ENCODE data around the gene LINGO1.

LINGO1 gene

GRCh38 chr15:77568014-77568972, 64.4 kb downstream of the LINGO1 start:
- no peak for ATAC-seq (replicated peaks)
- H3K4me3 Mint-ChIP-seq: no peak overlapping the region
- H3K9me3 Mint-ChIP-seq: no peaks in the 10 kb centered on the region
- no peaks in the 10 kb centered on the region for H3K36me3 Mint-ChIP-seq (ENCODE audit: insufficient read depth)
- peaks cover 22 to 55% of the 10 kb centered on the region in 2 donors for H3K27me3 Mint-ChIP-seq
- H3K27ac Mint-ChIP-seq: no peak overlapping the region
- peaks cover 0 to 3% of the 10 kb centered on the region in 2 donors for H3K4me1 Mint-ChIP-seq (ENCODE audit: low read depth in 2 of 2)
- no peak for DNase-seq

- Mint-ChIP-seq H3K9me3 (no peaks in the 10 kb centered on the region), H3K4me3 (no peak overlapping the region), H3K36me3 (ENCODE audit: insufficient read depth) (no peaks in the 10 kb centered on the region), H3K4me1 (ENCODE audit: low read depth in 2 of 2) (peaks cover 0 to 3% of the 10 kb centered on the region in 2 donors), H3K27ac (no peak overlapping the region), H3K27me3 (peaks cover 15 to 45% of the 10 kb centered on the region in 2 donors)
- DNase-seq (no peak), ATAC-seq (replicated peaks) (no peak)
Measured at GRCh38 chr15:77567202-77567601, 65.5 kb downstream of the LINGO1 start.

- H3K27me3 Mint-ChIP-seq: peaks cover 21 to 45% of the 10 kb centered on the region in 2 donors
- ATAC-seq (replicated peaks) (no peak), DNase-seq (no peak)
- peak overlapping the region in 1 of 2 donors; percentile 30 for H3K27ac Mint-ChIP-seq
- no peak overlapping the region for H3K4me3 Mint-ChIP-seq
- H3K4me1 Mint-ChIP-seq (ENCODE audit: low read depth in 2 of 2): peaks cover 0 to 3% of the 10 kb centered on the region in 2 donors
- H3K9me3 Mint-ChIP-seq: no peaks in the 10 kb centered on the region
- H3K36me3 Mint-ChIP-seq (ENCODE audit: insufficient read depth): peaks cover 4% of the 10 kb centered on the region
Measured at GRCh38 chr15:77566092-77566491, 66.6 kb downstream of the LINGO1 start.

GRCh38 chr15:77565378-77565915, 67.3 kb downstream of the LINGO1 start:
- peaks cover 6% of the 10 kb centered on the region for H3K36me3 Mint-ChIP-seq (ENCODE audit: insufficient read depth)
- DNase-seq (no peak), ATAC-seq (replicated peaks) (no peak)
- H3K27me3 Mint-ChIP-seq: peaks cover 28 to 49% of the 10 kb centered on the region in 2 donors
- no peak overlapping the region for H3K27ac Mint-ChIP-seq
- H3K4me3 Mint-ChIP-seq: no peak overlapping the region
- H3K4me1 Mint-ChIP-seq (ENCODE audit: low read depth in 2 of 2): peaks cover 0 to 3% of the 10 kb centered on the region in 2 donors
- H3K9me3 Mint-ChIP-seq: no peaks in the 10 kb centered on the region

- no peak for ATAC-seq (replicated peaks)
- H3K27me3 Mint-ChIP-seq: peaks cover 30 to 49% of the 10 kb centered on the region in 2 donors
- no peak for DNase-seq
- no peaks in the 10 kb centered on the region for H3K9me3 Mint-ChIP-seq
- peaks cover 6% of the 10 kb centered on the region for H3K36me3 Mint-ChIP-seq (ENCODE audit: insufficient read depth)
- H3K4me1 Mint-ChIP-seq (ENCODE audit: low read depth in 2 of 2): peaks cover 0 to 3% of the 10 kb centered on the region in 2 donors
- no peak overlapping the region for H3K27ac Mint-ChIP-seq
- no peak overlapping the region for H3K4me3 Mint-ChIP-seq
Measured at GRCh38 chr15:77564938-77565337, 67.8 kb downstream of the LINGO1 start.

GRCh38 chr15:77564341-77564740, 68.4 kb downstream of the LINGO1 start:
- no peak for ATAC-seq (replicated peaks)
- no peak overlapping the region for H3K4me3 Mint-ChIP-seq
- H3K9me3 Mint-ChIP-seq: no peaks in the 10 kb centered on the region
- H3K4me1 Mint-ChIP-seq (ENCODE audit: low read depth in 2 of 2): no peaks in the 10 kb centered on the region
- H3K27ac Mint-ChIP-seq: no peak overlapping the region
- H3K36me3 Mint-ChIP-seq (ENCODE audit: insufficient read depth): peaks cover 6% of the 10 kb centered on the region
- peaks cover 29 to 49% of the 10 kb centered on the region in 2 donors for H3K27me3 Mint-ChIP-seq
- DNase-seq: no peak

- Mint-ChIP-seq H3K27ac (no peak overlapping the region), H3K27me3 (peaks cover 29 to 53% of the 10 kb centered on the region in 2 donors), H3K4me1 (ENCODE audit: low read depth in 2 of 2) (no peaks in the 10 kb centered on the region), H3K36me3 (ENCODE audit: insufficient read depth) (peaks cover 6% of the 10 kb centered on the region), H3K9me3 (no peaks in the 10 kb centered on the region), H3K4me3 (no peak overlapping the region)
- ATAC-seq (replicated peaks) (no peak), DNase-seq (no peak)
Measured at GRCh38 chr15:77563623-77564156, 69.0 kb downstream of the LINGO1 start.
